Kidney (tissue), 14 donors: Measurements from ENCODE around the gene OSTC. TPM values are rescaled to one million over a fixed set of nuclear protein-coding genes. Genes with fewer than 3 reads are reported as not detected.

Source experiments
- DNase-seq, 5 donors: peaks; one replicate each; pipeline ENCODE4 v3.0.0-alpha.2; 2013 to 2020
- FAIRE-seq: peaks from 2 replicates; lab custom pipeline; 2012; peaks lifted over from hg19 to GRCh38; lab: Jason Lieb, UNC
- H3K27ac ChIP-seq, 2 donors: one replicate each; pipeline ENCODE4 v1.7.0; 2013; ENCODE audit warnings: low read depth in 2 of 2, low read length in 2 of 2, inconsistent platforms in 1 of 2
- H3K27me3 ChIP-seq: one replicate; pipeline ENCODE4 v1.7.1; 2013; ENCODE audit warnings: low read length, inconsistent platforms; ENCODE audit not compliant: control insufficient read depth, insufficient read depth
- H3K36me3 ChIP-seq, 3 donors: one replicate each; pipeline versions ENCODE4 v1.7.0 to v1.7.1; 2013; ENCODE audit warnings: low read length in 3 of 3, control low read depth in 1 of 3, inconsistent platforms in 1 of 3; ENCODE audit not compliant: insufficient read depth in 3 of 3, control insufficient read depth in 2 of 3
- H3K4me1 ChIP-seq, 3 donors: one replicate each; pipeline versions ENCODE4 v1.7.0 to v1.7.1; 2013; ENCODE audit warnings: low read length in 3 of 3, inconsistent platforms in 1 of 3, low read depth in 1 of 3; ENCODE audit not compliant: control insufficient read depth in 2 of 3, insufficient read depth in 2 of 3
- H3K4me3 ChIP-seq, 3 donors: one replicate each; pipeline versions ENCODE4 v1.7.0 to v1.8.1; 2013; ENCODE audit warnings: low read length in 3 of 3, control low read depth in 1 of 3, inconsistent platforms in 1 of 3
- H3K9ac ChIP-seq, 3 donors: one replicate each; pipeline versions ENCODE4 v1.7.0 to v1.7.1; 2013; ENCODE audit warnings: low read length in 3 of 3, control low read depth in 1 of 3, inconsistent platforms in 1 of 3
- H3K9me3 ChIP-seq, 3 donors: one replicate each; pipeline versions ENCODE4 v1.7.0 to v1.7.1; 2013; ENCODE audit warnings: low read length in 3 of 3, control low read depth in 1 of 3, inconsistent platforms in 1 of 3; ENCODE audit not compliant: control insufficient read depth in 2 of 3, insufficient read depth in 1 of 3
- intact Hi-C: fragments of 100-400 bp; cut with DNase I; formaldehyde crosslinking; loops from one replicate; pipeline ENCODE4 v1.11.1; 2022
- polyA plus RNA-seq: library from polyadenylated mRNA; stranded (reverse); fragments of 350-450 nt; fragmentation: Illumina TruSeq; extraction: RNeasy Lipid Tissue Mini Kit (QIAGEN cat#74804); gene quantifications from one replicate; pipeline ENCODE4 v1.2.3, GENCODE V29; 2014; ENCODE audit warnings: low read depth, low replicate concordance; ENCODE audit not compliant: insufficient read depth
- total RNA-seq: library from RNA; stranded (reverse); fragmentation: NEBNext Ultra II Directional; extraction: Animal tissue kit (Norgen Biotek cat#: 25700); gene quantifications from one replicate; pipeline ENCODE4 v1.2.1, GENCODE V29; 2021
- TF ChIP-seq, protein P1 (sequence below): IDR thresholded peaks from 3 replicates; pipeline ENCODE4 v1.5.1; 2012; ENCODE audit warnings: mild to moderate bottlenecking, moderate library complexity, borderline replicate concordance; ENCODE audit not compliant: insufficient read depth; ENCODE audit errors: extremely low read depth
- donor health status: control.
- donor health status: control.
- donor health status: control.
- donor health status: control.
- donor health status: control.
- donor health status: DM: yes; HTN: yes; CAD: no.
- donor health status: Normal renal cell carcinoma (clear cell type).

Gene OSTC
- total and polyA plus RNA-seq, 2 donors from 2014 or later, result 71.2 to 111 TPM

DNA sequence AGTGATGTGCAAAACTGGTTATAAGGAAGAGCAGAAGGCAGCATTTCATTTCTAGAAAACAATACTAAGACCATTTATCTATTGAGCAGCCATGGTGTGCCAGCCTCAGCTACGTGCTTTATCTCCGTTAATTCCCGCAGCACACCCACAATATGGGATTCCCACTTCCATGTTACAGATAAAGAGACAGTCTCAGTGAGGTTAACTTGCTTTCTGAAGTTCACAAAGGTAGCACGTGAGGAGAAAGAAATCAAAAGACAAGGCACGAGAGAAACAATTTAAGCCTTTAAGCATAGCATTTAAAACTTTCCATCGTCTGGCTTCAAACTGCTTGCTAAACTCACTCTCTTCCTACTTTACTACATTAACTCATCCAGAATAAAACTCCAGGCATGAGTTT, 38.0 kb upstream of the OSTC start:
- no peaks in the 10 kb centered on the region for H3K27me3 ChIP-seq
- no peak for DNase-seq
- TF ChIP-seq, protein P1, sequence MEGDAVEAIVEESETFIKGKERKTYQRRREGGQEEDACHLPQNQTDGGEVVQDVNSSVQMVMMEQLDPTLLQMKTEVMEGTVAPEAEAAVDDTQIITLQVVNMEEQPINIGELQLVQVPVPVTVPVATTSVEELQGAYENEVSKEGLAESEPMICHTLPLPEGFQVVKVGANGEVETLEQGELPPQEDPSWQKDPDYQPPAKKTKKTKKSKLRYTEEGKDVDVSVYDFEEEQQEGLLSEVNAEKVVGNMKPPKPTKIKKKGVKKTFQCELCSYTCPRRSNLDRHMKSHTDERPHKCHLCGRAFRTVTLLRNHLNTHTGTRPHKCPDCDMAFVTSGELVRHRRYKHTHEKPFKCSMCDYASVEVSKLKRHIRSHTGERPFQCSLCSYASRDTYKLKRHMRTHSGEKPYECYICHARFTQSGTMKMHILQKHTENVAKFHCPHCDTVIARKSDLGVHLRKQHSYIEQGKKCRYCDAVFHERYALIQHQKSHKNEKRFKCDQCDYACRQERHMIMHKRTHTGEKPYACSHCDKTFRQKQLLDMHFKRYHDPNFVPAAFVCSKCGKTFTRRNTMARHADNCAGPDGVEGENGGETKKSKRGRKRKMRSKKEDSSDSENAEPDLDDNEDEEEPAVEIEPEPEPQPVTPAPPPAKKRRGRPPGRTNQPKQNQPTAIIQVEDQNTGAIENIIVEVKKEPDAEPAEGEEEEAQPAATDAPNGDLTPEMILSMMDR, result no peak
- H3K27ac ChIP-seq, result no peak overlapping the region
- no peak overlapping the region for H3K9ac ChIP-seq
- intact Hi-C loops, result no loop called here
- H3K36me3 ChIP-seq, result no peaks in the 10 kb centered on the region
- no peak overlapping the region for H3K4me3 ChIP-seq
- FAIRE-seq, result no peak
- H3K4me1 ChIP-seq, result no peaks in the 10 kb centered on the region
- no peaks in the 10 kb centered on the region for H3K9me3 ChIP-seq

GRCh38 chr4:108619372-108620100, 30.9 kb upstream of the OSTC start:
- peak overlapping the region; percentile 32 to 43 for H3K27ac ChIP-seq
- TF ChIP-seq, protein P1, result no peak
- no peak for FAIRE-seq
- peaks cover 11 to 25% (median 16%) of the 10 kb centered on the region in 3 donors for H3K36me3 ChIP-seq
- peak overlapping the region in 2 of 3 donors; percentile 42 to 60 for H3K9ac ChIP-seq
- no peak for DNase-seq
- intact Hi-C loops, result no loop called here
- peak overlapping the region; percentile 97 to 100 (median 98) for H3K4me3 ChIP-seq
- no peaks in the 10 kb centered on the region for H3K9me3 ChIP-seq
- peaks cover 0 to 7% (median 7%) of the 10 kb centered on the region in 3 donors for H3K4me1 ChIP-seq
- no peaks in the 10 kb centered on the region for H3K27me3 ChIP-seq

- Histone ChIP-seq H3K9ac (peak within 1 kb of the TSS; percentile 89 to 97 (median 96)), H3K9me3 (no peaks in the 10 kb centered on the region), H3K36me3 (peaks cover 14 to 32% (median 20%) of the 10 kb centered on the region in 3 donors), H3K27me3 (no peaks in the 10 kb centered on the region), H3K4me1 (peaks cover 0 to 7% (median 7%) of the 10 kb centered on the region in 3 donors), H3K27ac (peak within 1 kb of the TSS; percentile 84 to 86), H3K4me3 (peak within 1 kb of the TSS; percentile 97 to 100 (median 98))
- TF ChIP-seq, protein P1, result no peak
- peak; percentile 98 for FAIRE-seq
- intact Hi-C loops, result no loop called here
- peak; percentile 97 to 99 (median 99) for DNase-seq
These were observed 30.1 kb upstream of the OSTC start, which contains the start of gene RPL34 for GRCh38 chr4:108620101-108620932. Gene RPL34, plus strand, starts transcription at chr4:108620576. Its CDS starts 1,384 bp downstream, at chr4:108621960.
